ENCODE measurements around the gene ADH6.
"Not testable (repeated sequence)": the region's sequence is repeated elsewhere in the genome, so short reads cannot be mapped to it uniquely, and the experiment has no call there.

Gene ADH6

DNA sequence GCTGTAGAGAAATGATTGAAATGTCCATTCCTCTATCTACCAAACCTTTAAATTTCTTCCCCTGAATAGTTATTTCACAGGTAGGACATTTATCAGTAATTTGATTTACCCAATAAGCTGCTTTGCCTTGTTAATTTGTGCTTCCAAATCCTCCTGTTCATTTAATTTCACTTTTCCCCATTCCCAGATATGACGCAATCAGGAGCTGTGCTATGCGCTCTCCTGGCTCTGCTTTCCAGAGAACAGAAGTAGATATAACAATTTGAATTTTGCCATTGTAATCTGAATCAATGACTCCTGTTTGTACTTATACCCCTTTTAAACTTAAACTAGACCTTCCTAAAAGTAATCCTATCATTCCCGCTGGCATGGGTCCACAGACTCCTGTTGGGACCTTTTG is 29.1 kb downstream of the ADH6 start:
- not testable (repeated sequence) for DNase-seq

DNA sequence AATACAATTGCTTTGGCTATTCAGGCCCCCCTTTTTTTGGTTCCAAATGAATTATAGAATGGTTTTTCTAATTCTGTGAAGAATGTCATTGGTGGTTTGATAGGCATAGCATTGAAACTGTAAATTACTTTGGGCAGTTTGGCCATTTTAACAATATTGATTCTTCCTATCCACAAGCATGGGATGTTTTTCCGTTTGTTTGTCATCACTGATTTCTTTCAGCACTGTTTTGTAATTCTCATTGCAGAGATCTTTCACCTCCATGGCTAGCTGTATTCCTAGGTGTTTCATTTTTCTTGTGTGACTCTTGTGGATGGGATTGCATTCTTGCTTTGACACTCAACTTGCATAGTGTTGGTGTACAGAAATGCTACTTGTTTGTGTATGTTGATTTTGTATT is 33.0 kb downstream of the ADH6 start:
- no peak for DNase-seq

GRCh38 chr4:99185581-99185980 is 33.5 kb downstream of the ADH6 start:
- DNase-seq: no peak

DNA sequence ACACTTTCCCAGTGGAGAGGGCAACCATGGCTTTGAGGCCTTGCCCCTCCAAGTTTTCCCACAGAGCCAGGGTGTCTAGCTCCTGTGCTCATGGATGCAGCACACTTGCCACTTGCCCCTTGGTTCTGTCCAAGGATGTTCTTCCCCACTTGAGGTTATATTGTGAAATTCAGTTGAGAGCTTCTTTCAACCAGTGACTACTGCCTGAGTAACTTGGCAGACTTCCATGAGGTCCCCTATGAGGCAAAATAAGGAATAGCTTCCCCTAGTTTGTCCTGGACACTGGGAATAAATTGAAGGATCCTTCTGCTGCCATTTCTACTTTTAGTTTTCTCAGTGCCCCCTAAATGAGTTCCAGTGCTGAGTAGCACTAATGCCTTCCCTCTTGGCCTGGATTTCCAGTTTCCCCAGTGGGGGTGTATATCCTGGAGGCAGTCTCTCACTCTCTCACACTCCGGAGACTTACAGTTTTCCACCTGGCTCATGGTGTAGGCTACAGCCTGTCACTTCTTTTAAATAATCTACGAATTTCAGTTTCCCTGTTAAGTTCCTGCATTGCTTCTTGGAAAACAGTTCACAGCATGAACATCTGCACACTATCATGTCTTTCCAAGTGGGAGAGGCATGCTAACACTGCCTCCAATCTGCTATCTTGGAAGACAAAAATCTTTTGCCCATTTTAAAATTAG is 38.5 kb downstream of the ADH6 start:
- DNase-seq: no peak

GRCh38 chr4:99179626-99180025 is 39.4 kb downstream of the ADH6 start:
- no peak for DNase-seq

- no peak for DNase-seq
Measured at GRCh38 chr4:99179178-99179577, 39.9 kb downstream of the ADH6 start.

- DNase-seq: no peak
Measured at GRCh38 chr4:99166544-99166943, 52.5 kb downstream of the ADH6 start.

- DNase-seq: no peak
Measured at GRCh38 chr4:99165978-99166377, 53.1 kb downstream of the ADH6 start.

GRCh38 chr4:99161373-99162099 is 57.5 kb downstream of the ADH6 start:
- no peak for DNase-seq

DNA sequence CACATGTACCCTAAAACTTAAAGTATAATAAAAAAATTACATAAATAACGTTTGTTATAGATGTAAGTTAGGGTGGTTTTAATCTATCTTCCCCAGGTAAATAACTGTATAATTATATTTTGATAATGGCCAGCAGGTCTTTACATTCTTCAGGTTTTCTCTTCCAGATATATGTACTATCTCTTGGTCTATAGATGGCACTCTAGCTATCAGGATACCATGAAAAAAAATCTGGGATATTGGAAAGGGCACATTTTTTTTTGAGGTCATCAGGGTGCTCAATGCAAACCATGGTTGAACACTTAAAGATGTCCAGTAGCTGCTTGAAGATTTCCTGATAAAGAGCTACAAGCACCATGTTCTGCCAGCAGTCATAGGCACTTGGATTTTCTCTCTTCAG is 59.3 kb downstream of the ADH6 start:
- no peak for DNase-seq

DNA sequence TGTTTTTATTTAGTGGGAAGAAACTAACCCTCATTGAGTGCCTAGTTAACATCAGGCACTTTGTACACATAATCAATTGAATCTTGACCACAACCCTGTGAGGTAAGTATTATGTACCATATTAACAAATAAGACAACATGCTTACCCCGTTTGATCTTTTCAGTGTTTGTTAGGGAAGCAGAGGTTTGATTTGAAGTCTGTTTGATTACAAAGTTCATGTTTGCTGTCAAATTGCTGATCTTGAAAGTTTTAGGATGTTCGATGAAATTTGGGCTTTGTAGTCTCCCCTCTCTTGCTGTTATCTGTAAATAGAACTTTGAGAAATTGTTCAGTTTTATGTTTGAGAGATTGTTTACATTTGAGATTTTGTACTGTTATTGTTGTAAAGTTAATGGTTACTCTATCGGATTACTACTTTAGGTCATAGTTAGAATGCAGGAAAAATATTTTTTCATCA is 61.5 kb downstream of the ADH6 start:
- no peak for DNase-seq

GRCh38 chr4:99156992-99157391 is 62.1 kb downstream of the ADH6 start:
- no peak for DNase-seq

DNA sequence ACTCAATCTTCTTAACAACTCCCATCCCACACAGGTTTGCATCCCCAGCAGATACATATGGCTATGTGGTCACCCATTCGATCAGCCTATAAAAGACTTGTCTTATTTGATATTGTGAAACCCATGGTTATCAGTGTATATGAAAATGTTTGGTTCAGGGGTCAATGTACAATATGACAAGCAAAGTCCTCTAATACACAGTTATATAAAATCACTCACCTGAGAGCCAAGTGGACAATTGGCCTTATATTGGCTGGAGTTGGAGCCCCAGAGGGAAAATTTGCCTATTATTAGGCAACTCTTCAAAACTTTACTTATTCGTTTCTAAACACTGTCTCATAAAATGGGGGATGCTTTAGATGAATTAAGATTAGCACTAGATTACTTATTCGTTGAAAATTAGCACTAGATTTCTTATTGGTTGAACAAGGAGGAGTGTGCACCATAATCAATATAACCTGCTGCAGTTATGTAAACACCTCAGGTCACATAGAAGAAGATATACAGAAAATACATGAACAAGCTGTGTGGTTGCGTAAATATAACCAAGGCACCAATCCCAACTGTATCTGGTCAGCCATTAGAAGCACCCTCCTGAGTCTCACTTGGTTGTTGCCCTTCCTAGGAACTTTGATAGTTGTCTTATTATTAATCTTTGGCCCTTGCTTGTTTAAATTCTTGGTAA is 64.2 kb downstream of the ADH6 start:
- DNase-seq: no peak

Data from amniotic stem cell (primary cell).